Activated T-cell treated with anti-CD3 and anti-CD28 coated beads for 24 hours (primary cell): ENCODE data around the gene STEEP1.

Source experiments
- DNase-seq: peaks from one replicate; pipeline ENCODE4 v3.0.0-alpha.2; 2020; ENCODE audit warnings: low read depth

Gene STEEP1

DNA sequence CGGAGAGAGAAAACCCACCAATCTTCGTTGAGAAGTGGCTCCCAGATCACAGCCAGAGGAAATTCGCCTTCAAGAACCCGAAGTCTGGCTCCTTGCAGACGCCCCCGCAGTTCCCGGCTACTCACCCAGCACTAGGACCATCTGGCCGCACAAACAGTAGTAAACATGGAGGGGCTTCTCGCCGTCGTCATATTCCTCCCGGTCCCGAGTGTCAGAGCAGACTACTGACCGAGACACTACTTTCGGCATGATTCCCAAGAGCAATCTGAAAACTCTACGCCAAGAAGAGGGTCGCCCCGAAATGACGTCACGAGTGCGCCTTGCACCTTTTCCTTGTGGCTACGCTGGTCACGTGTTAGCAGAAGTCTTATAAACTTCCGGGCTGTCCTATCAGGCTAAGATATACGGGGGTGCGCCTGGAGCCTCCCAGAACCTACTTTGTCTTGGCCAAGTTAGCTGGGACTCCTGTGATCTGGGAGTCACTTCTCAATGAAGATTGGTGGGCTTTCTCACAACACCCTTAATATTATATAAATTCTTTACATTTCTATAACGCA is at the start of gene STEEP1:
TSS of gene STEEP1 (minus strand) at position 303 of the 557 bp plus-strand sequence. CDS start at position 249, 54 bp downstream.
- peak; percentile 77 for DNase-seq

GRCh38 chrX:119614776-119615175 is 49.6 kb upstream of the STEEP1 start:
- no peak for DNase-seq

- DNase-seq = no peak
These were observed 41.8 kb upstream of the STEEP1 start for GRCh38 chrX:119607018-119607389.

GRCh38 chrX:119606280-119607017 is 41.2 kb upstream of the STEEP1 start, which contains the start of gene NKRF:
Gene NKRF (minus strand): TSS chrX:119606424.
- DNase-seq = peak; percentile 83

DNA sequence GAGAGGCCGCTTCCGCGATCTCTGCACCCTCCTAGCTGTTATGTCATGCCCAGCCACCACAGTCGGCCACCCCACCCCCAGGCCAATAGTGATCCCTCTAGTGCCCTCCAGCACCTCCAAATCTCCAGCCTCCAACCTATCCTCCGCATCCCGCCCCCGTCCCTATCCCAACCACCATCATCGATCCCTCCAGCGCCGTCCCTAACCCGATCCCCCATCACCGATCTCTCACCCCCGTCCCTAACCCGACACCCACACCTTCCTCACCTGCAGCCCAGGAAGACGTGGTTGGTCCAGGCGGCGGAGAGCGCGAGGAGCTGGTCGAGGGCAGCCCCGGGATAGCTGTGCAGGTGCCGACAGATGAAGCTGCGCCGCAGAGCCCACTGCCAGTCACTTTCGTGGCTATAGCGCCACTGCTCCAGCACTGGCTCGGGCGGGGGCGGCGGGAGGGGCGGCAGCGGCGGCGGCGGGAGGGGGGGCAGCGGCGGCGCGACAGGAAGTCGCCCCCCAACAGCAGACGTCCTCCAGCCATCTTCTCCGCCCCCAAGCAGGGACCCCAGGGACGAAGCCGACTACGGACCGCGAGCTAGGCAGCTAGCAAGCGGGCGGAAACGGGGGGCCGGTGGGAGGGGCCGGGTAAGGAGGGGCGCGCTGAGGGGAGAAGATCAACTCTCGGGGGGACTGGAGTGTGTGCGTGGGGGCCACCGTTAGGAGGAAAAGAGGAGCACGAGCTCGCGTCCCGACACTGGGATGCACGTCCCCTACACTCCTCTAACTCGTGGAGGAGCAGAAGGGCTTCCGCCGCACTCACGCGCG is 40.5 kb upstream of the STEEP1 start:
- peak; percentile 23 for DNase-seq

DNA sequence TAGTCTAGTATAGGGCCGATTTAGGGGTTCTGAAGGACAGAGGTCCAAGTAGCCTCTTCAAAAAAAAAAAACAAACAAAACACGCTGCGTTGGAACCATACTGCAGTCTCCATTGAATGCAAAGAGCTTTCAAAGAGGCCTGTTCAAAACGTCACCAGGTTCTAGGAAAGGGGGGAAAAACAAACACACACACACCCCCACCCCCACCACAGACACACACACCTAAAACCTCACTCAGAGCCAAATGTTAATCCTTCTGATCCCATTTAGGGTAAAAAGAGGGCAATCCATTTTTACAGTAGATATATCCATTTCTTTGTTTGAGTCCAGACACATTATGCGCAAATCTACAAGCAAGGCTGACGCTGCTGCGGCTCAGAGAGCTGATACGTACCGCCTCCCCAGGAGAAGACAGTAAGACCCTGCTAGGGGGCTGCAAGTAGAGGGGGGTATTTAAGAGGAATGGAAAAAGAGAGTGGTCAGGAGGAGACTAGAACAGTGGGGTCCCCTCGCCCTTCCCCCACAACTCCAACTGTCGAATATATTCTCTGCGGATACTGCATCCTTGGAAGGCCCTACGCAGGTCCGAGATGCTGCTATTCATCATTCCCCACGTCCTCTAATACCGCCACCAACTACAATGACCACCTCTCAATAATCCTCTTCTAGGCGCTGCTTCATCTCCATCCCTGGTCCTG is 39.7 kb upstream of the STEEP1 start:
- DNase-seq = no peak

- no peak for DNase-seq
These were observed 37.6 kb upstream of the STEEP1 start for GRCh38 chrX:119602701-119603255.

- DNase-seq = no peak
These were observed 24.6 kb upstream of the STEEP1 start for GRCh38 chrX:119589810-119590209.

DNA sequence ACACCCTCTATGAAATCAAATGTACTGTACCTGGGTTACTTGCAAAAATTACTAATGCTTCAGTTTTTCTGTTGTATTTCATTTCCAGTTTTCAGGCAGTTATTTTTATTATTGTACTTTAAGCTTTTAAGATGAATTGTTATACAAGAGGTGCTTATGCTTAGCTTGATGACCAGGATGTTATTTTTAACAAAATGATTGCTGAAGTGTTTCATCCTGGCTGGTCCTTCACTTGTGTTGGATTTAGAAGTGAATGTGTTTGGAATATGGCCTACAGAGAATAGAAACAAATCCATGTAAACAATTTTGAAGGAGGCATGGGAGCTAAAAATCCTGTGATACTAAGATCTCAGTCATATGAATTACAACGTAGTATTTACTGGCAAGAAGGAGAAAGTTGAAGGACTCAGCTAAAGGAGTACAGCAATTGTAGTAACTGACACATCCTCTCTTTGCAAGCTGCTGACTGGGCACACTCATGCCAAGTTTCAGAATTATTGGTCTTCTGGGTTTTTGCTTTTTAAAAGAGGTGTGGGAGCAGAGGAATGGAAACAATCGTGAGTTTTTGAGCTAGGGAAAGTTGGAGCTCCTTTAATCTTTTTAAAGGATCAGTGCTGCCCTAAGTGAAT is 18.3 kb upstream of the STEEP1 start:
- DNase-seq = no peak

GRCh38 chrX:119579414-119579813 is 14.2 kb upstream of the STEEP1 start:
- no peak for DNase-seq

DNA sequence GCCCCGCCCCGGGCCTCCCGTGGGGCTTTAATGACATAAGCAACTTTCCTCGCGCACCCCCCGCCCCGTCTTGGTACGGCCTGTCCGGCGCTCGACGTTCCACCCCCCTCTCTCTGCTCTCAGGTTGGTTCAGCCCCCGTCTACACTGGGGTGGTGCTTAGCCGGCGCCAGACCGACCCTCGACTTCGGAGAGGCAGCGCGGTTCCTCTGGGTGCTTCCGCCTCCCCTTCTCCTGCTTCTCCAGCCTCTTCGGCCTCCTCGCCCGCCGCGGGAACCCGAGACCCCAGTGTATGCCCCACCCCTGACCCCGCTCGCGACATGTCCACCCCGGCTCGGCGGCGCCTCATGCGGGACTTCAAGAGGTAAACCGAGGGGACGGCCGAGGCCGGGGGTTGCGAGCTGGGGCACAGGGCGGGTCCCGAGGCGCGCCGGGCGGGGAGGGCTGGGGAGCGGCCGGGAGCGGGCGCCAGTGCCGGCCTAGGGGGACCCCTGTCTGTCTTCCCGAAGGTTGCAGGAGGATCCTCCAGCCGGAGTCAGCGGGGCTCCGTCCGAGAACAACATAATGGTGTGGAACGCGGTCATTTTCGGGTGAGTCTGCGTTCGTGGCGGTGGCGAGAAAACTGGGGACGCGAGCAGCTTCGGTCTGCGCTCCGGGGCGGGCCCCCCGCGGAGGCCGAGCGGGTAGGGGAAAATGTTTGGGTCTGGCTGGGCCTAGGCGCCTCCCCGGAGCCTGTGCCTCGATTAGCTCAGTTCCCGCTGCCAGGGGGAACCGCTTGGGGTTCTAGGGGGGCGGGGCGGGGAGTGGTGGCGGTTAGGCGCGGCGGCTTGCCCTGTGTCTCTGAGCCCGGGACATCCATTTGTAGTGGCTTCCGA is 9.4 kb upstream of the STEEP1 start, which contains the start of gene UBE2A:
TSS of gene UBE2A (plus strand) at position 170 of the 873 bp plus-strand sequence. CDS start at position 319, 149 bp downstream.
- peak; percentile 81 for DNase-seq

- DNase-seq = no peak
These were observed 8.7 kb upstream of the STEEP1 start for GRCh38 chrX:119573840-119574393.

- no peak for DNase-seq
These were observed 8.0 kb upstream of the STEEP1 start for GRCh38 chrX:119573222-119573621.

DNA sequence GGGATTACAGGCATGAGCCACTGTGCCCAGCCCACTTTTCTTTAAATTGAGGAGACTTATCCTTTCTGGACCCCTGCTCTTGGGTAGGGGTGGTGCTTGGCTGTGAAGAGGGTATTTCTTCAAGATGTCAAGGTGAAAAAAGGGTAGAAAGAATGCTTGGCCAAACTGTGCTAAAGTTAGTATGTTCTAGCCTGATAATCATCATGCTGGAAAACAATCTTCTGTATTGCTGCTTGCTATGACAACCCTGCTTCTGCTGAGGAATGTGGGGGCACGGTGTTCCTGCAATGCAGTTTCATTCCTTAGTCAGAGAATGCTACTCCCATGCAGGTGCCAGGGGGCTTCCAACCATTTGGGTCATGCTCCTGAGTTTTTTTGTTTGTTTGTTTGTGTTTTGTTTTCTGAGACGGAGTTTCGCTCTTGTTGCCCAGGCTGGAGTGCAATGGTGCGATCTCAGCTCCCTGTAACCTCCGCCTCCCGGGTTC is 5.2 kb upstream of the STEEP1 start:
- DNase-seq = no peak

GRCh38 chrX:119552508-119552907 is 12.7 kb downstream of the STEEP1 start:
- DNase-seq = no peak

DNA sequence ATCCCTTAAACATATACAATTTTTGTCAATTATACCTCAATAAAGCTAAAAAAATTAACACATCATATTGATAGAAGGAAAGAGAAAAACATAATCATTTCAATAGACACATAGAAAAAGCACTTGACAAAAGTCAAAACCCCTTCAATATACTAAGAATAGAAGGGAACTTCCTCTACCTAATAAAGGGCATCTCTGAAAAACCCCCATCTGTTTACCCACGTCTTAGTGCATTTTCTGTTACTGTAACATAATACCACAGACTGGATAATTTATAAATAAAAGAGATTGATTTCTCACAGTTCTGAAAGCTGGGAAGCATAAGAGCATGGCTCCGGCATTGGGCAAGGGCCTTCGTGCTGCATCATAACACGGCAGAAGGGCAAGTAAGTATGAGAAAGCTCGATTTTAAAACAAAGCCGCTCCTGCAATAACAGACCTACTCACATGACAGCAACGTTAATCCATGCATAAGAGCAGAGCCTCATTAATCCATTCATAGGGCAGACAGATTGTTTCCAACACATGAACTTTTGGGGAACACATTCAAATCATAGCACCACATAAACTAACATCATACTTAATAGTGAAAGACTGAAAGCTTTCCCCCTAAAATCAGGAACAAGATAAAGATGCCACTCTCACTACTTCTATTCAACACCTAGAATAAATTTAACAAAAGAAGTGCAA is 15.7 kb downstream of the STEEP1 start:
- no peak for DNase-seq

DNA sequence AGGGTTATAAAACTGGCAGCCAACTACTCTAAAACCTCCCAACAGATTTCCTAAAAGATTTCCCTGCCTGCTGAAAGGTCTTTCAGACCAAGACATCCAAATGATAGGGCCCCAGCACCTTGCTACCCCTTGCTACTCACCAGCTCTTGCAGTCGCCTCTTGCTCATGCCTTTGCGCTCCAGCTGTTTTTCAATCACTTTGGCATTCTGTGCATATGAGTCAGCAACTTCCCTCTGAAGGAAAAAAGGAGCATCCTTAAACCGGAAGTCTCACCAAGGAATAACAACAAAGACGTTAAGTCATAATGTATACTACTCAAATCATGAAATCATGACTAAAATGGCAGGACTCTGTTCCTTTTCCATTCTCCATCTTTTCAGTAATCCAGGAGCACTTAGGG is 24.0 kb downstream of the STEEP1 start:
- DNase-seq = no peak

GRCh38 chrX:119539872-119540271 is 25.3 kb downstream of the STEEP1 start:
- DNase-seq = no peak

DNA sequence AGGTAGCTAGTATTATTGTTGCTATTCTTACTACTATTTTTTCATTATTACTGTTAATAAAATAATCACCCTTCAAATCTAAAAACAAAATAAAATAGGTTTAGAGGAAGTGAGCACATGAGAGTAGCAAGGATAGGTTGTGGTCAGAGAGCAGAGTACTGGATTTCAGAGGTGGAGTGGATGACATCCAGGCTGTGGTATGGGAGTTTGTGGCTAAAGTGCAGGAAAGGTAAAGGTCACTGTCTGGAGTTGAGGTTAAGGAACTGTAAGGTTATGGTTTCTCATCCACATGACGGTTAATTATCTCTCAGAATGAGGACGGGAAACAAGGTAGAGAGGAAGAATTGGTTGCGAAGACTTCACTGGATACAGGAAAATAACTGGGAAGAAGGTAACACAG is 27.7 kb downstream of the STEEP1 start:
- DNase-seq = no peak
